Epithelial cell of proximal tubule (primary cell): ENCODE data around the gene PPHLN1. TPM values are rescaled to one million over a fixed set of nuclear protein-coding genes. Genes with fewer than 3 reads are reported as not detected.

Source experiments
- DNase-seq: peaks from one replicate; pipeline ENCODE4 v3.0.0-alpha.2; 2011; ENCODE audit warnings: low read depth
- H3K4me3 ChIP-seq: 2 replicates; pipeline ENCODE4 v1.5.1; 2011; ENCODE audit warnings: low read depth, mild to moderate bottlenecking, low read length
- CTCF ChIP-seq: conservative IDR thresholded peaks from 2 replicates; pipeline ENCODE4 v1.5.1; 2012; ENCODE audit warnings: low read depth, mild to moderate bottlenecking, low read length
- total RNA-seq: library from RNA; depleted of rRNA; stranded (reverse); fragments of >200 nt; gene quantifications from 2 replicates; pipeline ENCODE4 v1.2.3, GENCODE V29; 2015

Gene PPHLN1
- total RNA-seq, 1 donor from 2014 or later: 76.2 TPM

- no peak for TF ChIP-seq CTCF
- DNase-seq: no peak
Observed at GRCh38 chr12:42486407-42486806, 160.4 kb downstream of the PPHLN1 start.

GRCh38 chr12:42490261-42490842 is 164.4 kb downstream of the PPHLN1 start:
- no peak for TF ChIP-seq CTCF
- H3K4me3 ChIP-seq: no peak overlapping the region
- no peak for DNase-seq

More at GRCh38 chr12:42486407-42486806, 160.4 kb downstream of the PPHLN1 start:
- H3K4me3 ChIP-seq: no peak overlapping the region

Other genes starting within 250 kb of the PPHLN1 start
- 9.6 and 13.5 TPM in 2 replicates for gene GXYLT1, start 181.3 kb upstream of the PPHLN1 start, total RNA-seq
- gene YAF2, start 87.9 kb upstream of the PPHLN1 start, total RNA-seq: 6.7 and 9.3 TPM in 2 replicates
- 26.6 and 40.1 TPM in 2 replicates for gene ZCRB1, start 73 bp upstream of the PPHLN1 start, total RNA-seq